SK-N-SH (cell line): ENCODE results near the gene GSTA5. TPM values are rescaled to one million over a fixed set of nuclear protein-coding genes. Genes with fewer than 3 reads are reported as not detected.

Experiments
- CTCF ChIA-PET: fragments of 300-600, 350-600 bp; formaldehyde crosslinking; extraction: SDS; loops from one replicate; lab custom pipeline; 2021; lab: Yijun Ruan, JAX
- POLR2A ChIA-PET: fragments of 350-600 bp; sonication (Branson Sonifier 250); formaldehyde crosslinking; extraction: SDS; loops from one replicate; lab custom pipeline; 2020; ENCODE audit warnings: antibody characterized with exemption, inconsistent platforms; lab: Yijun Ruan, JAX
- DNase-seq: peaks from one replicate; pipeline ENCODE4 v3.0.0; 2012
- H2AFZ ChIP-seq: fragments of 200-600 bp; sonication (generic); 2 replicates; pipeline ENCODE4 v1.8.1; 2016; ENCODE audit warnings: antibody characterized with exemption, mild to moderate bottlenecking, low read depth
- H3F3A ChIP-seq: fragments of 200-600 bp; sonication (generic); replicated peaks from 2 replicates; pipeline ENCODE3; 2016; ENCODE audit warnings: antibody characterized with exemption, mild to moderate bottlenecking; ENCODE audit not compliant: insufficient read depth
- H3K27ac ChIP-seq, 2 experiments: fragments of 200-500 bp in 1 of 2; fragments of 200-600 bp in 1 of 2; sonication (Bioruptor generic) in 1 of 2; sonication (generic), shearing (Covaris generic) in 1 of 2; 2 replicates each; pipeline versions ENCODE4 v1.5.1 to v1.6.1; 2014 to 2016; ENCODE audit warnings: low read depth in 2 of 2, inconsistent platforms in 1 of 2, low read length in 1 of 2, mild to moderate bottlenecking in 1 of 2, mixed read lengths in 1 of 2
- H3K27me3 ChIP-seq: fragments of 200-600 bp; sonication (generic), shearing (Covaris generic); 2 replicates; pipeline ENCODE4 v1.6.1; 2016; ENCODE audit warnings: mixed run types; ENCODE audit not compliant: insufficient read depth
- H3K36me3 ChIP-seq, 2 experiments: fragments of 200-500 bp in 1 of 2; fragments of 200-600 bp in 1 of 2; sonication (Bioruptor generic) in 1 of 2; sonication (generic) in 1 of 2; replicated peaks in 1 of 2; 2 replicates each; pipeline versions ENCODE3 to v1.5.1; 2014 to 2016; ENCODE audit warnings: low read length in 1 of 2, mild to moderate bottlenecking in 1 of 2; ENCODE audit not compliant: insufficient read depth in 2 of 2, control insufficient read depth in 1 of 2
- H3K4me1 ChIP-seq, 2 experiments: fragments of 200-500 bp in 1 of 2; fragments of 200-600 bp in 1 of 2; sonication (Bioruptor generic) in 1 of 2; sonication (generic), shearing (Covaris generic) in 1 of 2; 2 replicates each; pipeline versions ENCODE4 v1.5.1 to v1.6.1; 2014 to 2016; ENCODE audit warnings: low read depth in 1 of 2, low read length in 1 of 2, mixed run types in 1 of 2; ENCODE audit not compliant: insufficient read depth in 2 of 2, control insufficient read depth in 1 of 2
- H3K4me2 ChIP-seq: fragments of 200-600 bp; sonication (generic), shearing (Covaris generic); 2 replicates; pipeline ENCODE4 v1.6.1; 2017; ENCODE audit warnings: mixed run types
- H3K4me3 ChIP-seq, 2 experiments: fragments of 200-500 bp in 1 of 2; fragments of 200-600 bp in 1 of 2; sonication (Bioruptor generic) in 1 of 2; sonication (generic), shearing (Covaris generic) in 1 of 2; 2 replicates each; pipeline versions ENCODE4 v1.5.1 to v1.8.1; 2014 to 2016; ENCODE audit warnings: low read depth in 2 of 2, inconsistent platforms in 1 of 2, low read length in 1 of 2, mild to moderate bottlenecking in 1 of 2, mixed read lengths in 1 of 2, moderate library complexity in 1 of 2
- H3K79me2 ChIP-seq: fragments of 200-600 bp; sonication (generic); 2 replicates; pipeline ENCODE4 v1.8.1; 2017; ENCODE audit warnings: mild to moderate bottlenecking; ENCODE audit not compliant: insufficient read depth
- H3K9ac ChIP-seq: fragments of 200-600 bp; sonication (generic); 2 replicates; pipeline ENCODE4 v1.6.1; 2017; ENCODE audit warnings: mixed run types
- H3K9me2 ChIP-seq: fragments of 200-600 bp; sonication (generic); 2 replicates; pipeline ENCODE4 v1.6.1; 2017; ENCODE audit warnings: mixed run types
- H3K9me3 ChIP-seq: fragments of 200-600 bp; sonication (generic); 2 replicates; pipeline ENCODE4 v1.6.1; 2017; ENCODE audit warnings: mixed run types, mild to moderate bottlenecking, moderate library complexity
- H4K20me1 ChIP-seq: fragments of 200-600 bp; sonication (generic); 2 replicates; pipeline ENCODE4 v1.6.1; 2017; ENCODE audit warnings: mild to moderate bottlenecking, mixed run types; ENCODE audit not compliant: insufficient read depth
- GATA2 ChIP-seq: sonication (generic); formaldehyde crosslinking; IDR thresholded peaks from 2 replicates; pipeline ENCODE4 v1.5.0; 2020; ENCODE audit warnings: mild to moderate bottlenecking, missing genetic modification reagents
- IRF3 ChIP-seq: fragments of 150-350 bp; IDR thresholded peaks from 2 replicates; pipeline ENCODE4 v1.6.1; 2016; ENCODE audit warnings: mild to moderate bottlenecking, low read depth, low read length
- MEF2A ChIP-seq: IDR thresholded peaks from 2 replicates; pipeline ENCODE4 v1.4.0; 2012; ENCODE audit warnings: low read depth, borderline replicate concordance
- RAD21 ChIP-seq: IDR thresholded peaks from 2 replicates; pipeline ENCODE4 v1.6.1; 2012; ENCODE audit warnings: mild to moderate bottlenecking, low read length
- REST ChIP-seq: IDR thresholded peaks from 2 replicates; pipeline ENCODE4 v1.6.1; 2012; ENCODE audit warnings: mild to moderate bottlenecking, low read depth, low read length, moderate library complexity
- SIN3A ChIP-seq: IDR thresholded peaks from 2 replicates; pipeline ENCODE4 v1.6.1; 2012; ENCODE audit warnings: low read depth, mild to moderate bottlenecking, low read length, moderate library complexity, borderline replicate concordance
- TEAD4 ChIP-seq: IDR thresholded peaks from 2 replicates; pipeline ENCODE4 v1.4.0; 2012; ENCODE audit warnings: mild to moderate bottlenecking, borderline replicate concordance; ENCODE audit not compliant: insufficient read depth
- USF2 ChIP-seq: fragments of 150-350 bp; IDR thresholded peaks from 2 replicates; pipeline ENCODE4 v1.6.1; 2017; ENCODE audit warnings: antibody characterized with exemption, low read length, low read depth, borderline replicate concordance
- WGBS: methylation state at CpG from one replicate; pipeline ENCODE4 v1.1.6; 2017; ENCODE audit warnings: low lambda C conversion rate; 5-methylcytosine and 5-hydroxymethylcytosine counted together
- polyA plus RNA-seq, 3 experiments: library from polyadenylated mRNA; depleted of rRNA; stranded (reverse); fragments of >200 nt; gene quantifications; 2 replicates each; pipeline ENCODE4 v1.2.3, GENCODE V29; 2012
- TF ChIP-seq, protein P1 (sequence below): IDR thresholded peaks from 2 replicates; pipeline ENCODE4 v1.4.0; 2012; ENCODE audit warnings: low read depth, borderline replicate concordance

Gene GSTA5
- polyA plus RNA-seq, 1 of the 3 experiments (the other 2 are of a cell fraction) = not detected

- no peak overlapping the region for H3K27ac ChIP-seq
- H3K4me2 ChIP-seq = no peak overlapping the region
- ChIA-PET POLR2A (no interaction called here), CTCF (no interaction called here)
- TF ChIP-seq, protein P1, sequence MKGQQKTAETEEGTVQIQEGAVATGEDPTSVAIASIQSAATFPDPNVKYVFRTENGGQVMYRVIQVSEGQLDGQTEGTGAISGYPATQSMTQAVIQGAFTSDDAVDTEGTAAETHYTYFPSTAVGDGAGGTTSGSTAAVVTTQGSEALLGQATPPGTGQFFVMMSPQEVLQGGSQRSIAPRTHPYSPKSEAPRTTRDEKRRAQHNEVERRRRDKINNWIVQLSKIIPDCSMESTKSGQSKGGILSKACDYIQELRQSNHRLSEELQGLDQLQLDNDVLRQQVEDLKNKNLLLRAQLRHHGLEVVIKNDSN = no peak
- TF ChIP-seq REST = no peak
- no peak for TF ChIP-seq IRF3
- no peak for TF ChIP-seq RAD21
- TF ChIP-seq GATA2 (CRISPR knock-in tag) = no peak
- TF ChIP-seq MEF2A = no peak
- TF ChIP-seq TEAD4 = no peak
- no peak overlapping the region for H3K4me3 ChIP-seq
- H2AFZ ChIP-seq = no peak overlapping the region
- H4K20me1 ChIP-seq = no peaks in the 10 kb centered on the region
- no peaks in the 10 kb centered on the region for H3K9me3 ChIP-seq
- H3F3A ChIP-seq = no peaks in the 10 kb centered on the region
- H3K9me2 ChIP-seq = no peaks in the 10 kb centered on the region
- 11% methylated on average over 3 of the region's 3 CpGs for WGBS
- no peak for DNase-seq
- H3K9ac ChIP-seq = no peak overlapping the region
- no peaks in the 10 kb centered on the region for H3K4me1 ChIP-seq
- H3K36me3 ChIP-seq = no peaks in the 10 kb centered on the region
- H3K27me3 ChIP-seq = no peaks in the 10 kb centered on the region; the same call in 1 of the 2 replicates
- H3K79me2 ChIP-seq = no peaks in the 10 kb centered on the region
Observed at GRCh38 chr6:52788478-52788877, 52.1 kb downstream of the GSTA5 start.

DNA sequence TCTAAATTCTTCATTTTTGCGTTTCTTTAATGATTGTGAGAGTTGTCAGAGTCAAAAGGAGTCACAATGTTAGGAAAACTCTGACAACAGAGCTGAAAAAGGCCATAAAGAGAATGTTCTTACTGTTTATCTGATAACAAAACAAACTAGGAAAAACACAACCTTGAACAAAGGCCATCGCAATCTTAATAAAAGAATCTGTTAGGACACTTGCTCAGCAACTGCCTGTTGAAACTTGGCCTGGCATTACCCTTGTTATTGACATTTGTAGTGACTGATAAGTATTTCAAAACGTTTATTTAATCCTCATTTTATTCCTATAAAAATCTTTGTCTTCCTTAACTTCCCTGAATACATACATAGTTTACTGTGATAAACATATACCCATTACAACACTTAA lies 52.7 kb downstream of the GSTA5 start:
- H3K36me3 ChIP-seq = no peaks in the 10 kb centered on the region
- H3K27ac ChIP-seq = no peak overlapping the region
- no peak for DNase-seq
- no peak overlapping the region for H3K9ac ChIP-seq
- no peaks in the 10 kb centered on the region for H3K79me2 ChIP-seq
- no peak overlapping the region for H2AFZ ChIP-seq
- no peaks in the 10 kb centered on the region for H3K4me1 ChIP-seq
- H3K9me3 ChIP-seq = no peaks in the 10 kb centered on the region
- H3K9me2 ChIP-seq = no peaks in the 10 kb centered on the region
- ChIA-PET CTCF (no interaction called here), POLR2A (no interaction called here)
- no peaks in the 10 kb centered on the region for H4K20me1 ChIP-seq
- WGBS = 28% methylated on average over 3 of the region's 3 CpGs
- TF ChIP-seq USF2 (no peak), SIN3A (no peak)
- no peak overlapping the region for H3K4me3 ChIP-seq
- no peaks in the 10 kb centered on the region for H3F3A ChIP-seq
- H3K27me3 ChIP-seq = no peaks in the 10 kb centered on the region; the same call in 1 of the 2 replicates
- no peak overlapping the region for H3K4me2 ChIP-seq
